ENCODE results near the gene TLCD4. TPM values are rescaled to one million over a fixed set of nuclear protein-coding genes. Genes with fewer than 3 reads are reported as not detected.

The TLCD4 gene
- total and polyA plus RNA-seq, 2 of the 8 experiments (the other 6 are each of a cell fraction or from before 2014, with no cell fraction given), result 0.79 to 4.2 TPM

GRCh38 chr1:95124342-95124741 is 7.2 kb downstream of the TLCD4 start:
- Histone ChIP-seq H3K4me1 (replicated peaks in 1 of 4; ENCODE audit: control insufficient read depth in 3 of 4, insufficient read depth in 4 of 4, low read length in 3 of 4) (no peaks in the 10 kb centered on the region; a peak in 1 of 7 replicates), H3K4ac (replicated peaks; ENCODE audit: insufficient read length, low read depth, low read length) (no peak overlapping the region), H3K56ac (replicated peaks; ENCODE audit: insufficient read length, low read depth, low read length) (no peak overlapping the region), H3K9me3 (ENCODE audit: insufficient read depth in 2 of 2, low read depth in 1 of 2, low read length in 1 of 2) (no peaks in the 10 kb centered on the region), H3K79me1 (ENCODE audit: low read depth, low read length) (no peaks in the 10 kb centered on the region), H3K27me3 (replicated peaks in 1 of 4; ENCODE audit: control insufficient read depth in 3 of 4, extremely low read depth in 1 of 4, insufficient read depth in 3 of 4, low read length in 3 of 4) (no peaks in the 10 kb centered on the region), H3K18ac (ENCODE audit: extremely low read depth, low read length) (no peak overlapping the region), H2BK12ac (ENCODE audit: low read depth, low read length) (no peak overlapping the region), H2BK15ac (ENCODE audit: low read length) (no peak overlapping the region), H3K14ac (ENCODE audit: insufficient read length) (no peak overlapping the region), H2BK5ac (ENCODE audit: low read depth, low read length) (no peak overlapping the region), H4K91ac (replicated peaks; ENCODE audit: insufficient read length, low read length) (no peak overlapping the region), H2BK20ac (ENCODE audit: low read length) (no peak overlapping the region), H3K9ac (replicated peaks in 1 of 4; ENCODE audit: extremely low read depth in 1 of 4, low read depth in 3 of 4, low read length in 3 of 4) (no peak overlapping the region), H4K20me1 (replicated peaks in 1 of 2; ENCODE audit: control insufficient read depth in 1 of 2, insufficient read depth in 2 of 2, low read length in 2 of 2) (peaks cover 0 to 2% of the 10 kb centered on the region in 2 experiments), H2AK5ac (ENCODE audit: low read depth, low read length) (no peak overlapping the region), H3K79me2 (ENCODE audit: control insufficient read depth in 1 of 2, insufficient read depth in 2 of 2, low read length in 2 of 2) (no peaks in the 10 kb centered on the region), H2BK120ac (replicated peaks; ENCODE audit: low read depth, low read length) (no peak overlapping the region), H4K5ac (ENCODE audit: insufficient read length, low read depth, low read length) (no peak overlapping the region), H3K4me3 (ENCODE audit: extremely low read depth in 1 of 4, insufficient read depth in 2 of 4, low read depth in 3 of 4, low read length in 4 of 4) (no peak overlapping the region), H3K36me3 (ENCODE audit: control insufficient read depth in 2 of 4, insufficient read depth in 4 of 4, low read length in 3 of 4) (no peaks in the 10 kb centered on the region), H3K4me2 (ENCODE audit: insufficient read depth in 1 of 2, low read depth in 2 of 2, low read length in 2 of 2) (no peak overlapping the region), H3K27ac (ENCODE audit: low read depth, low read length) (no peak overlapping the region), H3K23me2 (ENCODE audit: low read depth, low read length) (no peaks in the 10 kb centered on the region), H2AFZ (ENCODE audit: low read length) (no peak overlapping the region), H4K8ac (ENCODE audit: extremely low read depth, insufficient read depth, low read length) (no peak overlapping the region), H3K23ac (ENCODE audit: insufficient read length) (no peak overlapping the region)
- TF ChIP-seq SIRT6 (IDR thresholded peaks at IDR 0.05; ENCODE audit: low read length), result no peak
- no peak for TF ChIP-seq POLR2A (IDR thresholded peaks at IDR 0.05; ENCODE audit: control extremely low read depth in 1 of 2, low read depth in 2 of 2, low read length in 2 of 2)
- no peak for TF ChIP-seq RBBP5 (IDR thresholded peaks at IDR 0.05; ENCODE audit: borderline replicate concordance, low read depth, low read length)
- no peak for TF ChIP-seq PHF8 (conservative IDR thresholded peaks at IDR 0.05; ENCODE audit: low read depth, low read length)
- ChIA-PET CTCF (ENCODE audit: partially characterized antibody) (interaction anchor here (1.4 to 1.6 kb wide), 2 partner anchors 9 to 110 kb away, joined by 4 to 8 read pairs; partner anchors contain the start of gene RWDD3), POLR2A (ENCODE audit: partially characterized antibody) (no interaction called here)
- DNase-seq (ENCODE audit: low read depth in 1 of 2, low spot score in 2 of 2), result no peak
- 76% methylated on average over 2 of the region's 2 CpGs; no CpG with 5 or more reads in 1 of the 2 experiments for WGBS, 2 experiments (ENCODE audit: extremely low coverage in 1 of 2, insufficient coverage in 1 of 2, insufficient read length in 1 of 2, insufficient replicate concordance in 2 of 2, low coverage in 1 of 2, low lambda C conversion rate in 2 of 2, missing lambda C conversion rate in 1 of 2)
- FAIRE-seq, result no peak

Measured in H1 (cell line).